DMS79 (cell line): ENCODE results near the gene DEFB129.
"Not testable (repeated sequence)": the region's sequence is repeated elsewhere in the genome, so short reads cannot be mapped to it uniquely, and the experiment has no call there.

Source experiments
- DNase-seq: peaks from one replicate; lab custom pipeline; 2025; lab: John Stamatoyannopoulos, UW

DEFB129 gene, protein sequence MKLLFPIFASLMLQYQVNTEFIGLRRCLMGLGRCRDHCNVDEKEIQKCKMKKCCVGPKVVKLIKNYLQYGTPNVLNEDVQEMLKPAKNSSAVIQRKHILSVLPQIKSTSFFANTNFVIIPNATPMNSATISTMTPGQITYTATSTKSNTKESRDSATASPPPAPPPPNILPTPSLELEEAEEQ

DNA sequence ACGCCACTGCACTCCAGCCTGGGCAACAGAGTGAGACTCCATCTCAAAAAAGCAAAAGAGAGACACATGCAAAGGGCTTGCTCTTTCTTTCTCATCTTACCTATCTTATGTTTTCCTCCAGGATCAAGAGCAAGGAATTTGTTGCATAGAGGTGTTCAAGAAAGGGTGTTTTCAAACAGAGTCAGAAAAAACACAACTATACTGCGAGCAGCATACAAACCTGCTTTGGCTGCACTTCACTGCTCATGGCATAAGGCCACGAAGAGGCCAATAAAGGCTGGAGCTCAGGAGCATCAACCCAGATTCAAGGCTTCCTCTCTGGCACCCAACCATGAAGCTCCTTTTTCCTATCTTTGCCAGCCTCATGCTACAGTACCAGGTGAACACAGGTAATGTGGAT, at the start of gene DEFB129:
Gene DEFB129, plus strand, starts transcription at position 301 of the 400 bp plus-strand sequence. Its CDS starts 31 bp downstream, at position 332.
- no peak for DNase-seq

DNA sequence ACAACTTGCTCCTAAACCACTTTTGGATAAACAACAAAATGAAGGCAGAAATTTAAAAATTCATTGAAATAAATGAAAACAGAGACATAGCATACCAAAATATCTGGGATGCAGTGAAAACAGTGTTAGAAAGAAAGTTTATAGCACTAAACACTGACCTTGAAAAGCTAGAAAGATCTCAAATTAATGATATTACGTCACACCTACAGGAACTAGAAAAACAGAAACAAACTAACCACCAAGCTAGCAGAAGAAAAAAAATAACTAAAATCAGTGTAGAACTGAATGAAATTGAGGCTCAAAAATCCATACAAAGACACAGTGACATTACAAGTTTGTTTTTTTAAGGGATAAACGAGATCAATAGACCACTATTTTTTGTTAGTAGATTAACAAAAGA, 42.8 kb upstream of the DEFB129 start:
- DNase-seq = no peak

DNA sequence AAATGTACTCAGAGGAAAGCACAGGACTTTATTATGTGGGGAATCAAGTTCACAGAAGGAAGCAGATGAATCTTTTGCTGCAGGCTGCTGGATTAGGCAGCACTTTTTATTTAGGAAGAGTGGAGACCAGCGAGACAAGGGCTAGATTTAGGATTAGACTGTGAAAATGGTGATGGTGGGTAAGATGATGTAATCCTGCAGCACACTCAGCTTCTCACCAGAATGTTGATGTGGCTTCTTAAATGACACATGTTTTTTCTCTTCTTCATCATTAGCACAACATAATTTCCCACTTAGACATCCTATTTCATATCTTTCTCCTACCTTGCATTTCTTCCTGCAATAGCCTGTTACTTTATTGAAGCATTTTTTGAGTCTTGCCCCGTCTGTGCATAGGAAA, 39.3 kb upstream of the DEFB129 start:
- no peak for DNase-seq

DNA sequence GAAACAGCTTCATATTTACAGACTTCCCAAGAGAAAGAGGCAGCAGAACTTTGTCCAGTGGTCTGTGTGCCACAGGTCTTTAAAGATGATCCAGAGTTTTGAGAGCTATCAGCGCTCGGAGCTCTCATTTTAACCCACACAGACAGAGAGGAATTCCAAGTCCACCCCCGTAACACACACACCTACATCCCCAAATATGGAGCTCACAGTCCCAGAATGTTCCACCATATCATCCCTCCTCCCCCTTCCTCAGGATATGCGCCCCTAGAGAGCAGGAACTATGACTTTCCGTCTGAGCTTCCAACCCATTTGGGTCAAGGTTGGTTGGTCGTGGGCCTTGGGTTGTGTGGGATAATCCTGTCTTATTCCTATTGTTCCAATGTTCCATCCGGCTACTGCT, 37.4 kb upstream of the DEFB129 start, which contains the start of gene DEFB128:
Gene DEFB128, minus strand, starts transcription at position 101 of the 400 bp plus-strand sequence. Its CDS starts 88 bp downstream, at position 13.
- DNase-seq = no peak

DNA sequence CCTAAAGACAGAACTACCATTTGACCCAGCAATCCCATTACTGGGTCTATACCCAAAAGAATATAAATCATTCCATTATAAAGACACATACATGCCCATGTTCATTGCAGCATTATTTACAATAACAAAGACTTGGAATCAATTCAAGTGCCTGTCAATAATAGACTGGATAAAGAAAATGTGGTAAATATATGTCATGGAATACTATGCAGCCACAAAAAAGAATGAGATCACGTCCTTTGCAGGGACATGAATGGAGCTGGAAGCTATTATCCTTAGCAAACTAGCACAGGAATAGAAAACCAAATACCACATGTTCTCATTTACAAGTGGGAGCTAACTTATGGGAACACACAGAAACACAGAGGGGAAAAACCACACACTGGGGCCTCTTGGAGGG, 28.8 kb upstream of the DEFB129 start:
- DNase-seq = no peak

DNA sequence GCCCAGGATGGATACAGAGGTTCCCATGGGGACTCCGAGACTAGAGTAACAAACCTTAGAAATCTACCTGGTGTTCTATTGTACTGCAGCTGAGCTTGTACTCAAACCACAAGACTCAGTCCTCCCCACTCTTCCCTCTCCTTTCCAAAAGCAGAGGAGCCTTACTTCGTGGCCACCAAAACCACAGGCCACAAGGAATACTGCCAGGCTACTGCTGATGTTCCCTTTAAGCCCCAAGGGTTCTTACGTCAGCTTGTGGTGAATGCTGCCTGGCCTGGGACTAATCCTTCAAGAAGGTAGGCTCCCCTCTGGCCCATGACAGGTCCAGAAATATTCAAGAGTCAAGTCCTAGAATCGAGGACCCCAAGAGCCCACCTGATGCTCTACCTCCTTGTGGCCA, 27.1 kb upstream of the DEFB129 start:
- DNase-seq = no peak

DNA sequence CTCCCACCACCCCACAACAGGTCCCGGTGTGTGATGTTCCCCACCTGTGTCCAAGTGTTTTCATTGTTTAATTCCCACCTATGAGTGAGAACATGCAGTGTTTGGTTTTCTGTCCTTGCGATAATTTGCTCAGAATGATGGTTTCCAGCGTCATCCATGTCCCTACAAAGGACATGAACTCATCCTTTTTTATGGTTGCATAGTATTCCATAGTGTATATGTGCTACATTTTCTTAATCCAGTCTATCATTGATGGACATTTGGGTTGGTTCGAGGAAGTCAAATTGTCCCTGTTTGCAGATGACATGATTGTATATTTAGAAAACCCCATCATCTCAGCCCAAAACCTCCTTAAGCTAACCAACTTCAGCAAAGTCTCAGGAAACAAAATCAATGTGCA, 23.4 kb upstream of the DEFB129 start:
- DNase-seq = not testable (repeated sequence)

DNA sequence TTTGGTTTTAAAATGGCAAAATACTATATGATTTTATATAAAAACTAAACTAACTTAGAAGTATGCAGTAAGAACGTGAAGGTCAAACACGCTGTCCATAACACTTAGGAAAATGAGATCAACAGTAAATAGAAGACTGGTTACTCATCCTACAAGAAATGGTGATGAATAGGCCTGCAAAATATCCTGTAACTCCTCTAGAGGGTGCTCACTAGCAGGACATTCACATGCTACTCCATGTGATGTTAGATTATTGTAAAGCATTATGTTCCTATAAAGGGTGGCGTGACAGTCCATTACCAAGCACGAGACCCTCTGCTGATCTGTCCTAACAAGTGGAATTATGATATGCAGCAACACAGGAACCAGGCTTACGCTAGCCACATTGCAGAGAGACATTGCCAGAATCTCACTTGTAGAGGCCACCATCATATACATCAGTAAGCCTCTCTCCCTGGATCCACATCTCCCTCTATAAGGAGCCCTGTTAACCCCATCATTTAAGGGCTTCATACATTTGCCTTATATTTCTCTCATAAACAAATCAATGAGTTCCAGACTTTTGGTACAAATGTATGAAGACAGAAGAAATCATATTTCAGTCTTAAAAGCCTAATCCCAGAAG, 18.0 kb upstream of the DEFB129 start:
- DNase-seq = no peak

DNA sequence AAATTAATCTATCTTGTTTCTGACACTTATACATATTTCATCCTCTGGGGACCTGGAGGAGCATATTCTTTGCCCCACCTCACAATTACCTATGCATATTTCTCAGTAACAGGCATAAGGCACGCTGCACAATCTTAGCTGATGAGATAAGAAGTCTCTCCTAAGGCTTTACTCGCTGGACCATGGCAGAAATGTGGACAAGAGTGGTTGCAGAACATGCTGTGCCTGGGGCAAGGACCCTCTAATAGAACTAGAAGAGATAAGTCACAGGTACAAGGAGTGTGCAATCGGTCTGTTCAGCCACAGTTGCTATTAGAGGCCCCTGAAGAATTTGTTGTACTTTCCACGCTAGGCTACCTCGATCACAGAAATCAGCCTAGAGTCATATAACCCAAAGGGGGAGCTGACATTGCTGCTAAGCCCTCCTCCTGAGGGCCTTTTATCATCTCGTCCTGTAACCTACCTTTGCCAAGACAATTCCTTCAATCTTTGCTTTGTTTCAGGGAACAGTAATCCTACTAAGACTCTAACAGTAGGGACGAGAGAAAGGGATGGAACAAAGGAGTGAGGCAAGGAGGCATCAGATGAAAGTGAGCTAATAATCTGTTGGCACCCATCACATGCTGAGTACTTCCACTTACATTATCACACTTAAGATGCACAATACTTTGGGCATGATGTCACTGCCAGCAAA, 16.1 kb upstream of the DEFB129 start:
- DNase-seq = no peak

DNA sequence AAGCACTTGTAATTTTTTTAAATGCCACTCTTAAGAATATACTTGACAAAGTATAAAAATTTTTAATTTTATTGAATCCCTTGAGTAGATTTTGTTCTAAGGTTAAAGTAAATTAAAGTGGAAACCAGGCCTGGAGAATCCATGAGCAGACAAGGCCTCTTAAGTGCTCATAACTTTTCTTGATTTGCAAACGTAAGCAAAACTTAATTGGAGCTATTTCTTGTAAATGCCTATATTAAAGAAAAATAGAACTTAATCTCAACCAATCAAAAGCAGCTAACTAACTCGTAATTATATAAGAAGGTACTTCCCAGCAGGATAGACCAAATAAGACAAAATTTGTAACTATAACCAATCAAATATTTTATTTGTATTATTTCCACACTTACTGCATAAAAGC, 12.7 kb upstream of the DEFB129 start:
- no peak for DNase-seq

DNA sequence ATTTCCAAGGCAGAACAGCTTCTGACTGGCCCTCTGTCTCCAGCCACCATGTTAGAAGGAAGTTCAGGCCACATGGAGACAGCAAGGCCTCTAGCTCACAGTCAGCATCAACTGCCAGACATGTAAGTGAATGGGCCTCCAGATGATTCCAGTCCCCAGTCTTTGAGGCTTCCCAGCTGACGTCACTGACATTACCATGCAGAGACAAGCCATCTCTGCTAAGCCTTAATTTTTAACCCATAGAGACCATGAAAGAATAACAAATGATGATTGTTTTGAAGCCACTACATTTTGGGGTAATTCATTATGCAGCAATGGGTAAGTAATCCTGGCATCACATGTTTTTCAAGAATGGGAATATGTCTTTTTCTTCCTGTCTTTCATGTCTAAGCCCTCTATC, 11.3 kb upstream of the DEFB129 start:
- no peak for DNase-seq

DNA sequence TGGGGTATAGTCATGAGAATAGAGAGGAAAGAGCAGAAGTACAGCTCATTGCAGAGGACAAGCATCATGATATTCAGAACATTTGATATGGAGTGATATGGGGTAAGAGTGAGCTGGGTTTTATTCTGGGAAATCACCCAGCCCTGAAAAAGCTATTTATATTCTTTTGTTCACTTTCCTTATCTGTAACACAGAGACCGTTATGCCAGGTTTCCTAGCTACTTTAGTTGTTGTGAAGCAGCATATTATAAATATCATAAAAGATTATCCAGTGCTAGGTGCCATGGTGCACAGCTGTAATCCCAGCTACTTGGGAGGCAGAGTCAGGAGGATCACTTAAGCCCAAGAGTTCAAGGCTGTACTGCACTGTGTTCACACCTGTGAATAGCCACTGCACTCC, 9.8 kb upstream of the DEFB129 start:
- DNase-seq = no peak

DNA sequence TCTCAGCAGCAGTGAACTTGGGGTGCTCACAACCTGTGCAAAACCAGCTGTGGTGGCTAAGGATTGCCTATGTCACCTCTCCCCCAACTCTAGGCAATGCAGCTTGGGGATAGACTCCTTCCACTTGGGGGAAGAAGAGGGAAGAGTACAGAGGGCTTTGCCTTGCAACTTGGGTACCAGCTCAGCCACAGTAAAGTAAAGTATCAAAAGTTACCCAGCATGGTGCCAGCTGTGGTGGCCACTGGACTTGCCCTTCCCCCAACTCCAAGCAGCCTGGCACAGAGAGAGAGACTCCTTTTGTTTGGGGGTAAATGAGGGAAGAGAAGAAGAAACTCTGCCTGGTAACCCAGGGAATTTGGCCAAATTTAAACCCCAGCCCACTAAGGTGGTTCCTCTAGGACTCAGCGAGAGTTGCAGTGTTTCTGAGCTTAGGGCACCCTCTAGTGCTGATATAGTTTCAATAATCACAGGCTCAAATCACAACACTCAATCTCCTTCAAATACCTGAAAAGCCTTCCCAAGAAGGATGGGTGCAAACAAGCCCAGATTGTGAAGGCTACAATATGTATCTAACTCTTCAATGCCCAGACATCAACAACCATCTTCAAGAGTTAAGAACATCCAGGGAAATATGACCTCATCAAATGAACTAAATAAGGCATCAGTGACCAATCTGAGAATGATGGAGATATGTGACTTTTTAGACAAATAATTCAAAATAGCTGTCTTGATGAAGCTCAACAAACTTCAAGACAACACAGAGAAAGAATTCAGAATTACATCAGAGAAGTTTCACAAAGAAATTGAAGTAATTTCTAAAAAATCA, 7.6 kb upstream of the DEFB129 start:
- DNase-seq = peak; percentile 5

DNA sequence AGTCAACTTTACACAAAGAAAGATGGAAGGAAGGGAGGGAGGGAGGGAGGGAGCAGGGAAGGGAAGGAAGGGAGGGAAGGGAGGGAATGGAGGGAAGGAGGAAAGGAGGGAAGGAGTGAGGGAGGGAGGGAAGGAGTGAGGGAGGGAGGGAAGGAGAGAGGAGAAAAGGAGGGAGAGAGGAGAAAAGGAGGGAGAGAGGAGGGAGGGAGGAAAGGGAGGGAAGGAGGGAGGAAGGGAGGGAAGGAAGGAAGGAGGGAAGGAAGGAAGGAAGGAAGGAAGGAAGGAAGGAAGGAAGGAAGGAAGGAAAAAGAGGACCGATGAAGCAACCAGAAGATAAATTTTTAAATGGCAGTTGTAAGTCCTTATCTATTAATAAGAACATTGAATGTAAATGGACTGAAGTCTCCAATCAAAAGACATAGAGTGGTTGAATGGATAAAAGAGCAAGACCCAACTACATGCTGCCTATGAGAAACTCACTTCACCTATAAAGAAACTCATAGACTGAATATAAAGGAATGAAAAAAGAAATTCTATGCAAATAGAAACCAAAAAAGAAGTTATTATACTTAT, 5.7 kb upstream of the DEFB129 start:
- no peak for DNase-seq

DNA sequence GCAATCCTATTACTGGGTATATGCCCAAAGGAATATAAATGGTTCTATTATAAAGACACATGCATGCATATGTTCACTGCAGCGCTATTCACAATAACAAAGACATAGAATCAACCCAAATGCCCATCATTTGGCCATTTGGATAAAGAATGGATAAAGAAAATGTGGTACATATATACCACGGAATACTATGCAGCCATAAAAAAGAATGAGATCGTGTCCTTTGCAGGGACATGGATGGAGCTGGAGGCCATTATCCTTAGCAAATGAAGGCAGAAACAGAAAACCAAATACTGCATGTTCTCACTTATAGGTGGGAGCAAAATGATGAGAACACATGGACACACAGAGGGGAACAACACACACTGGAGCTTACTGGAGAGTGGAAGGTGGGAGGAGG, 1.2 kb upstream of the DEFB129 start:
- DNase-seq = not testable (repeated sequence)

DNA sequence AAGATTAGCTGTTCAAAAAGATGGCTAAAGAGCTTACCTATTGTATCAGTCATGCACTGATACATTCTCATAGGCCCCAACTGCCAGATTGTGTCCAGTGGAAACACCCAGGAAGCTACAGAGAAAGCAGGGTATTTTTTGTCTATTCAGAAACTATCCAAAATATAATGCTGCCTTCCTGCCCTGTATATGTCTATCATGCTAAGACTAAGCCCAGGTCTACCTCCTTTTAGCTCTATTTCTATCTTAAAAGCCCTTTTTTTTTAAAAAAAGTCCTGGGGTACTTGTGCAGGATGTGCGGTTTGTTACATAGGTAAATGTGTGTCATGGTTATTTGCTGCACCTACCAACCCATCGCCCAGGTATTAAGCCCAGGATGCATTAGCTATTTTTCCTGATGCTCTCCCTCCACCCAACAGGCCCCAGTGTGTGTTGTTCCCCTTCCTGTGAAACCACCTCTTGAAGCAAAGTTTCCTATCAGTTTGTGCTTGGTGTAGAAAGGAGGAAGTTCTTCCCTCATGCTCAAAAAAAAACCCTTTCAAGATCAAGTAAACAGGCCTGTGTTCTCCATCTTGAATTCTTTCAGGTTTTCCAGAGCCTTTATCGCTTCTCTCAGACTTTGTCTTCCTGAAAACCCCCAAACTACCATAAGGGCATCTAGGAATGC, 514 bp downstream of the DEFB129 start:
- DNase-seq = no peak

DNA sequence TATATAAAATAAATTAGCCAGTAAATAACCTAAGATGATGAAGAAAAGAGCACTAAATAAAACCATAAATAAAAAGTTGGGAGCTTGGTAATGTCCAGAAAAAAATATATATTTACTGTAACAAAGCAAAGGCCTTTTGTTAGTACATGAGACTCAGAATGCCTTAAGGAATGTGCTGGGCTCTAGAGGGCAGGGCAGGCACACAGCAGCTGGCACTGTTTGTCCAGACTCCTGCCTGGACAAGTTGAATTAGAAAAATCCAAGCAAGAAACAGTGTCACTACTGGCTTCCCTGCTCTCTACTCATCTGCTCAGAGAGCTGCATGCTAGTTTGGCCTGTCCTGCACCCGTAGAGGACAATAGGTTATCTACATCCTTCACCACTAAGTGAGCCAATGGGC, 8.8 kb downstream of the DEFB129 start:
- no peak for DNase-seq

DNA sequence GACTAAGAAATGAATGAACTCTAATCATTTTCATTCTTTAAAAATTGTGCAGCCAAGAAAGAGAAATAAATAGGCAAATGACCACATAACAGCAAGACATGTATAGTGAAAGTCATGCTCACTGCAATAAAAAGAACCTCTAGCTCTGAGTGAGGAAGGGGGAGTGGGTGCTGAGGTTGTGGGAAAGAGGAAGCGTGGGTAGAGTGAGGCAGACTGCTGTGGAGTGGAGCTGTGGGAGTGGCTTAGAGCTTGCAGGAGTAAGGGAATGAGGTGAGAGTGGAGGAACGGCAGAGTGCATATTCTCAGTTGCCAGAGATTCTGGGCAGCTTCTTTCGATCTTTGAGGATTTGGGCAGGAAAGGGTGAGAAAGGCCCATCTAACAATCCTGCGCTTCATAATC, 10.4 kb downstream of the DEFB129 start:
- DNase-seq = no peak

DNA sequence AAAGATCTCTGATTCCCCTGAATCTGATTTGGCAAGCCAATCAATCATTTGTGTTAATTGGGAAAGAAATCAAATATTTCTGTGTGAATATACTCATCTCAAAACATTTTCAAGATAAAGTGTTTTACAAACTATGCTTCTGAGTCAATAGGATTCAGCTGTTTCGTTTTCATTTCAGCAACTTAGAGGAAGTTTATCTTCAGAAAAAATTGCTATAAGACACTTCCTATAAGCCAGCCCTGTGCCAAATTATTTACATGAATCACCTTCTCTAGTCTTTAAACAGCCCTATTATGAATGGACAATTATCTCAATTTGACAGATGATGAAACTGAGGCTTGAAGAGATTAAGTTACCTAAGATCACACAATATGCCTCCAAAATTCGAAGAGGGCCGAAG, 10.9 kb downstream of the DEFB129 start:
- no peak for DNase-seq

DNA sequence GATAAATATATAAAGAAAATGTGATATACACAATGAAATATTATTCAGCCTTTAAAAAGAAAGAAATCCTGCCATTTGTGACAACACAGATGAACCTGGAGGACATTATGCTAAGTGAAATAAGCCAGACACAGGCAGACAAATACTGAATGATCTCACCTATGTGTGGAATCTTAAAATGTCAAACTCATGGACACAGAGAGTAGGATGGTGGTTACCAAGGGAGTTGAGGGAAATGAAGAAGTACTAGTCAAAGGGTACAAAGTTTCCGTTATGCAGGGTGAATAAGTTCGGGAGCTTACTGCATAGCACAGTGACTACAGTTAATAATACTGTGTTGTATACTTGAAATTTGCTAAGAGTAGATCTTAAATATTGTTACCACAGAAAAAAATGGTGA, 15.8 kb downstream of the DEFB129 start:
- DNase-seq = no peak

DNA sequence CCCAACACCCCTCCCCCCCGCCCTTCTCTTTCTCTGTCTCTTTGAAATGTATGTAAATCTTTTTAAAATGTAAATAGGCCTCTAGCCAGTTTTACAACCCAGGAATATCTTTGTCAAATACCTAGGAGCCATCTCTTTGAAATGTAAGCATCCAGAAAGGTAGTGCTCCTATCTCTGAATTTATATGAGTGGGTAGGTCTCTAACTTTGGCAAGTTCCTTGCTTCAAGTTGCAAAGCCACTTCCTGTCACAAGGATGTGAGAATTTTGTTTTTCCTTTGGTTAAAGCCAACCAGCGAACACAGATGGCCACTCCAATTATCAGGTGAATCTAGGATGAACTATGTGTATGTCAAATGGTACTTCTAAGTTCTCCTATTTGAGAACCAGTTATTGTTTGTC, 24.3 kb downstream of the DEFB129 start:
- no peak for DNase-seq

DNA sequence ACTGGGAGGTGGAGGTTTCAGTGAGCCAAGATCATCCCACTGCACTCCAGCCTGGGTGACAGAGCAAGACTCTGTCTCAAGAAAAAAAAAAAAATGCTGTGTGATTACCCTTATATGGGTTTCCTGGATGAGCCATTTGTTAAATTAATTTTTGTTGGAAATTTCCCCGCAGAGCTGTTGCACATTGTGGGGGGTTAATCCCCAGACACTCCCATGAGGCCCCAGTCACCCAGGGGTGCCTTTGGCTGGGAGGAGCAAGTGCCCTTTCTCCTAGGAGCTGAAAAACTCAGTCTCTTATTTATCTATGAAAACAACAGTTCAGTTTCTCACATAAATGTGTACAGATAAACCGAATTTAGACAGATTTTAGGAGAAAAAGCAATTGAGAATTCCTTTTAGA, 25.7 kb downstream of the DEFB129 start:
- no peak for DNase-seq
